MCF 10A (cell line): ENCODE measurements around the gene CACNA2D2. TPM values are rescaled to one million over a fixed set of nuclear protein-coding genes. Genes with fewer than 3 reads are reported as not detected.

Source experiments
- BruUV-seq: library from RNA; stranded (reverse); fragments of 400-500 nt; replicated peaks from 2 replicates; lab custom pipeline; 2021; lab: Mats Ljungman, UMichigan
- CTCF ChIA-PET: fragments of 300-600 bp; sonication (Branson Sonifier 250); formaldehyde crosslinking; extraction: SDS; loops from one replicate; lab custom pipeline; 2021; ENCODE audit warnings: antibody characterized with exemption, inconsistent platforms; lab: Yijun Ruan, JAX
- POLR2A ChIA-PET: fragments of 300-600, 350-650 bp; sonication (Branson Sonifier 250); formaldehyde crosslinking; extraction: SDS; loops from one replicate; lab custom pipeline; 2020; ENCODE audit warnings: antibody characterized with exemption, inconsistent platforms; lab: Yijun Ruan, JAX
- DNase-seq: peaks from one replicate; pipeline ENCODE4 v3.0.0-alpha.2; 2018; ENCODE audit not compliant: unreplicated experiment
- H3K27ac Mint-ChIP-seq: one replicate; pipeline ENCODE4 v1.8.0; 2022; ENCODE audit warnings: mild to moderate bottlenecking, low read depth, mixed read lengths; ENCODE audit not compliant: unreplicated experiment
- H3K27me3 Mint-ChIP-seq: one replicate; pipeline ENCODE4 v1.8.0; 2022; ENCODE audit warnings: mixed read lengths; ENCODE audit not compliant: insufficient read depth, unreplicated experiment
- H3K36me3 Mint-ChIP-seq: one replicate; pipeline ENCODE4 v1.8.0; 2022; ENCODE audit warnings: mild to moderate bottlenecking, moderate library complexity, mixed read lengths; ENCODE audit not compliant: insufficient read depth, unreplicated experiment
- H3K4me1 Mint-ChIP-seq: one replicate; pipeline ENCODE4 v1.8.0; 2022; ENCODE audit warnings: mixed read lengths; ENCODE audit not compliant: insufficient read depth, unreplicated experiment
- H3K4me3 Mint-ChIP-seq: one replicate; pipeline ENCODE4 v1.8.0; 2022; ENCODE audit warnings: mild to moderate bottlenecking, moderate library complexity, mixed read lengths; ENCODE audit not compliant: unreplicated experiment
- H3K9me3 Mint-ChIP-seq: one replicate; pipeline ENCODE4 v1.8.0; 2022; ENCODE audit warnings: mixed read lengths; ENCODE audit not compliant: unreplicated experiment
- CTCF ChIP-seq: fragments of 200-600 bp; IDR thresholded peaks from one replicate; pipeline ENCODE4 v1.8.0; 2022; ENCODE audit warnings: antibody characterized with exemption, mild to moderate bottlenecking; ENCODE audit not compliant: unreplicated experiment
- intact Hi-C: fragments of 100-400 bp; cut with micrococcal nuclease; formaldehyde crosslinking; loops from 2 replicates; pipeline ENCODE4 v1.14.1; 2022
- total RNA-seq: library from RNA; stranded (reverse); gene quantifications from 2 replicates; pipeline ENCODE4 v1.2.3, GENCODE V29; 2022

Gene CACNA2D2
- total RNA-seq, 1 experiment from 2014 or later: not detected

DNA sequence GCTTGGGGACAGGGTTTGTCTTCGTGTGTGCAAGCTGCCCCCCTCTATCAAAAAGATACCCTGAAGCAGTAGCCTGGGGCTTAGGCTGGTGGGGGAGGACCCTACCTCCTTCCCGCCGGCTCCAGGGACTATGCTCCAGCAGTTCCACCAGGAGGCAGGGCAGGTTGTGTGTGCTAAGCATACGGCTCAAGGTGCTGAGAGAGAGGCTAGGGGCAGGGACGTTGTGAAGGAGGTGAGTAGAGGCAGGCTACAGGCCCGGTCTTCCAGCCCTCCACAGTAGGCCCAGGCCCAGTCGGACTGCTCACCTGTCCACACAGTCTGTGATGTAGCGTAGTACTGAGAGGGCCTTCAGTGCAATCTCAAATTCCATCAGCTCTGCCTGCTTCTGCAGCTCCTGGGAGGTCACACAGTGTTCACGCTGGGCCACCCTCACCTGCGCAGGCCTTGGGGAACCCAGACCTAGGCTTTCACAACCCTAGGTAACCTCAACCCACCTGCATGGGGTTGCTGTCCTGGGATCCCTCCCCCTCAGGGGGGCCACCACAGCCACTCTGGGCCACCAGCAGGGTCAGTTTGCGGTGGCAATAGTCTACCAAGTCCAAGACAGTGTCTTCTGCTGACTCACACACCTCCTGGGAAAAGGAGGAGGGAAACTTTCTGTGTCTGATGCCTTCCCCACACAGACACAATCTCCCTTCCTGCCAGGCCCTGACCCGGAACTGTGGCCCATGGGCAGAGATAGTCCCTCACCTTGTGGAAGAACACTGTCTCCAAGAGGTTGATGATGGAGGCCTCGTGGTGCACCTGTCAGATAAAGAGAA, 160.4 kb downstream of the CACNA2D2 start:
- H3K27me3 Mint-ChIP-seq: no peaks in the 10 kb centered on the region
- H3K27ac Mint-ChIP-seq: no peak overlapping the region
- no TSS peak for BruUV-seq
- peaks cover 18% of the 10 kb centered on the region for H3K4me1 Mint-ChIP-seq
- ChIA-PET CTCF (interaction anchor here (0.6 to 1.4 kb wide), 6 partner anchors 8 to 208 kb away, joined by 3 to 8 read pairs (median 3); partner anchors contain the start of genes CYB561D2 and NPRL2), POLR2A (interaction anchor here (1.4 kb wide), 1 partner anchor 226 kb away, joined by 3 read pairs; the partner anchor contains the start of gene HEMK1)
- no peak for TF ChIP-seq CTCF
- no peak overlapping the region for H3K4me3 Mint-ChIP-seq
- H3K9me3 Mint-ChIP-seq: no peaks in the 10 kb centered on the region
- H3K36me3 Mint-ChIP-seq: peaks cover 6% of the 10 kb centered on the region
- intact Hi-C loops: no loop called here
- no peak for DNase-seq

DNA sequence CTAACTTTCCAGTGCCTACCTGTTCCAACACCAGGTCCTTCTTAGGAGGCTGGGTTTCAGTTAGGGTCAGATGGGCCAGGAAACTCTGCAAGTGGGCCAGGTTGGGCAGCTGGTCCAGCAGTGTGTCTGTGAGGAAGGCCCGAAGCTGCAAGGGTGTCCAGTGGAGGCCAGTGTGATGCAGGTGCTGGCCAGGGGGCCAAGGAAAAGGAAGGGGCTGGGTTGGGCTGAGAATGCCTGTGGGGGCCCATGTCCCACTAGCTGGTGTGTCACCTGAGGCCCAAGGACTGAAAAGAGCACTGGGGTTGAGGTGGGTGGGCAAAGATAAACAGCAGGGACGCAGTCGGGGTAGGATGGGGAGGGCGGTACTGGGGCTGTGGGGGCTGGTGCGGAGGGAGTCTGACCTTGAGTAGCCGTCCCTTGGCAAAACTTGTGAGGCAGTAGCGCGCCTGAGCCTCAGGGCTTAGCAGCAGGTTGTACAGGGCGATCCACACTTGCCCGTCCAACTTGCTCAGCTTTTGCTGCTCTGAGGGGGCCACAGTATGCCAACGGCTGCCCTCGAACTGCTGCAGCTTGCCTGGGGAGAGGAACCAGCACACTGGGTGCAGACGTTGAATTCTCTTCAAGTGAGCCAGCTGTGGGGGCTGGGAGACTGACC, 161.3 kb downstream of the CACNA2D2 start:
- no TSS peak for BruUV-seq
- H3K36me3 Mint-ChIP-seq: no peaks in the 10 kb centered on the region
- peaks cover 18% of the 10 kb centered on the region for H3K4me1 Mint-ChIP-seq
- H3K9me3 Mint-ChIP-seq: no peaks in the 10 kb centered on the region
- no peak overlapping the region for H3K27ac Mint-ChIP-seq
- ChIA-PET CTCF (interaction anchor here (0.7 kb wide), 1 partner anchor 45 kb away, joined by 3 read pairs; no protein-coding TSS in a partner anchor), POLR2A (interaction anchor here (0.6 to 0.7 kb wide), 2 partner anchors 8 to 1156 kb away, joined by 3 read pairs; partner anchors contain the start of genes CYB561D2 and NPRL2)
- DNase-seq: no peak
- H3K4me3 Mint-ChIP-seq: no peak overlapping the region
- intact Hi-C loops: no loop called here
- no peak for TF ChIP-seq CTCF
- H3K27me3 Mint-ChIP-seq: no peaks in the 10 kb centered on the region

DNA sequence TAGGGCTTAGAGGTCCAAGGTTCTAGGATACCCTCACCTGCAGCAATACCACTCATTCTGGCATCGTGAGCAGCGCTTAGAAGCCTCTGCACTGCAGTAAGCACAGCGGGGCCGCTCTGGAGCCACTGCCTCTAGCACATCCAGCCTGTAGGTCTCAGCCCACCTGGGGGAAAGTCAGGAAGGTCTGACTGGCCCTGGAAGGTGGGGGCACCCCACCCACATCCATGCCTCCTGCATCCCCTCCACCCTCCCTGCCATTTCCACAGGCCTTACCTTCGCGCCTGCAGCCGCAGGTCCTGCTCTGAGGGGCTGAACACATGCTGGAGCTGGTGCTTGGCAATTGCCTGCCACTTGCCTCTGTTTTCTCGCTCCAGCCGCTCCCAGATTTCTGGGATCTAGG, 161.9 kb downstream of the CACNA2D2 start:
- H3K27ac Mint-ChIP-seq: no peak overlapping the region
- ChIA-PET POLR2A (interaction anchor here (0.7 kb wide), 1 partner anchor 9 kb away, joined by 3 read pairs; the partner anchor contains the start of genes CYB561D2 and NPRL2), CTCF (no interaction called here)
- no peak for TF ChIP-seq CTCF
- peaks cover 17% of the 10 kb centered on the region for H3K4me1 Mint-ChIP-seq
- no peaks in the 10 kb centered on the region for H3K36me3 Mint-ChIP-seq
- H3K9me3 Mint-ChIP-seq: no peaks in the 10 kb centered on the region
- no peaks in the 10 kb centered on the region for H3K27me3 Mint-ChIP-seq
- no peak overlapping the region for H3K4me3 Mint-ChIP-seq
- DNase-seq: no peak
- no TSS peak for BruUV-seq
- intact Hi-C loops: no loop called here
